Activated gamma-delta T cell treated with Interleukin-2 at 50 U/mL for 16 hours (primary cell): ENCODE data around the gene ECI1.

Source experiments
- DNase-seq: peaks from one replicate; pipeline ENCODE4 v3.0.0-alpha.2; 2020

ECI1 gene

DNA sequence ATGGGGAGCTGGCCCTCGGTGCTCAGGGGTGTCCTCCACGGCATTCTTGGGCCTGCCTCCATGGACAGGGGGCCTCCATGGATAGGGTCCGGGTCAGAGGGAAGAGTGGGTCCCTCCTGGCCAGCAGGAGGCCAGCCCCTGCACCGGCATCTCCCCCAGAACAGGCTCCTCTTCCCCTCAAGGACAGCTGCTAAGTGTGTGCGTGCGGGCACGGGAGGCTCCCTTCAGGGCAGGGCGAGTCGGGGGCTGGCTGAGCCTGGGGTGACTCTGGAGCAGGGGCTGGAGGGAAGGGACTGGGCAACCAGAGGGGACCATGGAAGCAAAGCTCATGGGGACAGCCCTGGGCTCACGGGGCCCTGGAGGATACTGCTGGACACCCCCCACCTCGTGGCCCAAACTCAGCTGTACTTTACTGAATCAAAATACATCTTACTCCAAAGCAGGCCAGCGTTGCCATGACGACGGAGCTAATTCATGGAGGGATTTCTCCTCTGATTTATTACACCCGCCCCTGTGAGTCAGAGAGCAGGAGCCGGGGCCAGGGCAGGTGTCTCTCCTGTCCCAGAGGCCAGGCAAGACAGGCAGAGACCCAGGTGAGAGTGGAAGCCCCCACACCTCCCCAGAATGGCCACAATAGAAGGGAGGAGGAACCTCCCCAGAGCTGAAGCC lies 57.1 kb downstream of the ECI1 start:
- no peak for DNase-seq

- DNase-seq = no peak
Measured at GRCh38 chr16:2191446-2191706, 60.0 kb downstream of the ECI1 start.

GRCh38 chr16:2190659-2191445 lies 60.5 kb downstream of the ECI1 start:
- DNase-seq = no peak

GRCh38 chr16:2190002-2190658 lies 61.3 kb downstream of the ECI1 start:
- no peak for DNase-seq
